Caco-2 (cell line): ENCODE results near the gene OLIG2. TPM values are rescaled to one million over a fixed set of nuclear protein-coding genes. Genes with fewer than 3 reads are reported as not detected.

ENCODE experiments used
- BruUV-seq: library from RNA; stranded (reverse); fragments of 400-500 nt; replicated peaks from 2 replicates; lab custom pipeline; 2021; lab: Mats Ljungman, UMichigan
- CTCF ChIA-PET: fragments of 300-600 bp; sonication (Branson Sonifier 250); formaldehyde crosslinking; loops from one replicate; lab custom pipeline; 2022; ENCODE audit warnings: antibody characterized with exemption; lab: Charles Lee
- POLR2A ChIA-PET: fragments of 300-600 bp; sonication (Branson Sonifier 250); formaldehyde crosslinking; loops from one replicate; lab custom pipeline; 2022; ENCODE audit warnings: antibody characterized with exemption; lab: Charles Lee
- DNase-seq, 2 experiments: peaks; one replicate each; pipeline versions ENCODE4 v3.0.0 to v3.0.0-alpha.2; 2020 to 2022
- H3K27me3 ChIP-seq: replicated peaks from 2 replicates; pipeline ENCODE4 v1.6.0; 2011; ENCODE audit warnings: low read length; ENCODE audit not compliant: control insufficient read depth, insufficient read depth
- H3K36me3 ChIP-seq: 2 replicates; pipeline ENCODE4 v1.5.1; 2011; ENCODE audit warnings: low read length; ENCODE audit not compliant: control insufficient read depth, insufficient read depth
- H3K4me1 ChIP-seq: fragments of 250-450 bp; sonication (Bioruptor Pico); 2 replicates; pipeline ENCODE4 v1.5.1; 2020; ENCODE audit warnings: mild to moderate bottlenecking
- H3K4me3 ChIP-seq: 2 replicates; pipeline ENCODE4 v1.5.1; 2011; ENCODE audit warnings: low read depth, mild to moderate bottlenecking, control low read depth, low read length
- H3K9me3 ChIP-seq: fragments of 250-450 bp; sonication (Bioruptor Pico); 2 replicates; pipeline ENCODE4 v1.5.1; 2020; ENCODE audit warnings: mild to moderate bottlenecking, moderate library complexity
- H3K27ac Mint-ChIP-seq: one replicate; pipeline ENCODE4 v1.8.0; 2022; ENCODE audit warnings: mixed read lengths; ENCODE audit not compliant: unreplicated experiment
- H3K27me3 Mint-ChIP-seq: one replicate; pipeline ENCODE4 v1.8.0; 2022; ENCODE audit warnings: mixed read lengths; ENCODE audit not compliant: insufficient read depth, unreplicated experiment
- H3K36me3 Mint-ChIP-seq: one replicate; pipeline ENCODE4 v1.8.0; 2022; ENCODE audit warnings: mild to moderate bottlenecking, mixed read lengths; ENCODE audit not compliant: insufficient read depth, unreplicated experiment
- H3K4me1 Mint-ChIP-seq: one replicate; pipeline ENCODE4 v1.8.0; 2022; ENCODE audit warnings: low read depth, mixed read lengths; ENCODE audit not compliant: unreplicated experiment
- H3K4me3 Mint-ChIP-seq: one replicate; pipeline ENCODE4 v1.8.0; 2022; ENCODE audit warnings: mild to moderate bottlenecking, moderate library complexity, mixed read lengths; ENCODE audit not compliant: unreplicated experiment
- H3K9me3 Mint-ChIP-seq: one replicate; pipeline ENCODE4 v1.8.0; 2022; ENCODE audit warnings: mixed read lengths; ENCODE audit not compliant: unreplicated experiment
- CTCF ChIP-seq, 2 experiments: fragments of 200-600 bp in 1 of 2; IDR thresholded peaks; 1 replicate in 1 of 2; 2 replicates in 1 of 2; pipeline versions ENCODE4 v1.5.1 to v1.8.0; 2011 to 2022; ENCODE audit warnings: antibody characterized with exemption in 1 of 2, control low read depth in 1 of 2, inconsistent platforms in 1 of 2, low read depth in 1 of 2, low read length in 1 of 2, mild to moderate bottlenecking in 1 of 2, moderate library complexity in 1 of 2; ENCODE audit not compliant: insufficient read depth in 1 of 2, severe bottlenecking in 1 of 2, unreplicated experiment in 1 of 2
- intact Hi-C: fragments of 100-400 bp; cut with micrococcal nuclease; formaldehyde crosslinking; loops from one replicate; pipeline ENCODE4 v1.10.0; 2022; ENCODE audit not compliant: unreplicated experiment
- total RNA-seq: library from RNA; stranded (reverse); gene quantifications from 2 replicates; pipeline ENCODE4 v1.2.3, GENCODE V29; 2022

Gene OLIG2
- total RNA-seq, 1 experiment from 2014 or later: not detected

GRCh38 chr21:33076600-33077329 lies 51.0 kb downstream of the OLIG2 start:
- CTCF ChIA-PET: no interaction called here

More at GRCh38 chr21:33076600-33077329, 51.0 kb downstream of the OLIG2 start:
- Mint-ChIP-seq H3K27me3 (peaks cover 7% of the 10 kb centered on the region), H3K36me3 (no peaks in the 10 kb centered on the region), H3K27ac (no peak overlapping the region), H3K9me3 (no peaks in the 10 kb centered on the region), H3K4me1 (no peaks in the 10 kb centered on the region), H3K4me3 (no peak overlapping the region)
- Histone ChIP-seq H3K27me3 (no peaks in the 10 kb centered on the region; the same call in 1 of the 2 replicates), H3K4me1 (peaks cover 10% of the 10 kb centered on the region), H3K9me3 (no peaks in the 10 kb centered on the region), H3K36me3 (no peaks in the 10 kb centered on the region), H3K4me3 (no peak overlapping the region)
- POLR2A ChIA-PET: no interaction called here
- TF ChIP-seq CTCF (IDR thresholded peaks at IDR 0.05; ENCODE audit: insufficient read depth in 1 of 2, low read depth in 1 of 2, low read length in 1 of 2, severe bottlenecking in 1 of 2, unreplicated experiment in 1 of 2): no peak
- intact Hi-C loops: no loop called here
- DNase-seq: no peak
- no TSS peak for BruUV-seq

Other genes starting within 250 kb of the OLIG2 start
- gene OLIG1, start 44.2 kb downstream of the OLIG2 start, total RNA-seq: not detected in 2 replicates
- 33.7 and 36.1 TPM in 2 replicates for gene IFNAR2, start 204.0 kb downstream of the OLIG2 start, total RNA-seq
- 11.7 and 13.1 TPM in 2 replicates for gene IL10RB, start 240.4 kb downstream of the OLIG2 start, total RNA-seq